Panc1 (cell line): ENCODE data around the gene CYTH4.

Source experiments
- POLR2AphosphoS5 ChIP-seq: IDR thresholded peaks from 2 replicates; pipeline ENCODE4 v1.6.1; 2012; ENCODE audit warnings: mild to moderate bottlenecking, low read depth, low read length, moderate library complexity
- SIN3A ChIP-seq: IDR thresholded peaks from 2 replicates; pipeline ENCODE4 v1.6.1; 2012; ENCODE audit warnings: low read depth, mild to moderate bottlenecking, low read length, moderate library complexity, borderline replicate concordance; ENCODE audit not compliant: insufficient read depth
- TCF7L2 ChIP-seq: IDR thresholded peaks from 2 replicates; pipeline ENCODE4 v1.6.1; 2011; ENCODE audit warnings: mild to moderate bottlenecking, low read depth, low read length, inconsistent platforms
- TF ChIP-seq, protein P1 (sequence below): fragments of 450-650 bp; IDR thresholded peaks from 2 replicates; pipeline ENCODE4 v1.5.1; 2017; ENCODE audit warnings: mild to moderate bottlenecking
- TF ChIP-seq, protein P2 (sequence below), 2 experiments: IDR thresholded peaks; 2 replicates each; pipeline ENCODE4 v1.6.1; 2011 to 2012; ENCODE audit warnings: low read depth in 2 of 2, control low read depth in 1 of 2, low read length in 1 of 2, mild to moderate bottlenecking in 1 of 2, moderate library complexity in 1 of 2; ENCODE audit not compliant: insufficient read depth in 1 of 2

DNA sequence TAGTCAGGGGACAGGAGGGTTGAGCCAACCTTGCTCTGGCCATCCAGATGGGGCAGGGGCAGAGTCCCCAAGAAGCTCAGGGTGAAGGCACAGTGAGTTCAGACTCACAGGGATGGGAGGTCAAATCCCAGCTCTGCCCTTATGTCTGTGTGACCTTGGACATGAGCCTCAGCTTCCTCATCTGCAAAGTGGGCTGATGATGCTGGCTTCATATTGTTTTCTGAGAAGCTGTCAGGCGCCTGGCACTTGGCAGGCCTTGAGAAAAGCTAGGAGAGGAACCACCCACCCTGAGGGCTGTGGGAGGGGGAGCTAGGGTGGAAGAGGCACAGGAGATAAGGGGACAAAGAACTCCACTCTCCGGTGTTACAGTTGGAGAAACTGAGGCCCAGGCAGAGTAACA lies 23.6 kb downstream of the CYTH4 start:
- TF ChIP-seq, protein P1, sequence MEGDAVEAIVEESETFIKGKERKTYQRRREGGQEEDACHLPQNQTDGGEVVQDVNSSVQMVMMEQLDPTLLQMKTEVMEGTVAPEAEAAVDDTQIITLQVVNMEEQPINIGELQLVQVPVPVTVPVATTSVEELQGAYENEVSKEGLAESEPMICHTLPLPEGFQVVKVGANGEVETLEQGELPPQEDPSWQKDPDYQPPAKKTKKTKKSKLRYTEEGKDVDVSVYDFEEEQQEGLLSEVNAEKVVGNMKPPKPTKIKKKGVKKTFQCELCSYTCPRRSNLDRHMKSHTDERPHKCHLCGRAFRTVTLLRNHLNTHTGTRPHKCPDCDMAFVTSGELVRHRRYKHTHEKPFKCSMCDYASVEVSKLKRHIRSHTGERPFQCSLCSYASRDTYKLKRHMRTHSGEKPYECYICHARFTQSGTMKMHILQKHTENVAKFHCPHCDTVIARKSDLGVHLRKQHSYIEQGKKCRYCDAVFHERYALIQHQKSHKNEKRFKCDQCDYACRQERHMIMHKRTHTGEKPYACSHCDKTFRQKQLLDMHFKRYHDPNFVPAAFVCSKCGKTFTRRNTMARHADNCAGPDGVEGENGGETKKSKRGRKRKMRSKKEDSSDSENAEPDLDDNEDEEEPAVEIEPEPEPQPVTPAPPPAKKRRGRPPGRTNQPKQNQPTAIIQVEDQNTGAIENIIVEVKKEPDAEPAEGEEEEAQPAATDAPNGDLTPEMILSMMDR, result no peak
- TF ChIP-seq SIN3A (no peak), POLR2AphosphoS5 (no peak), TCF7L2 (no peak)
- TF ChIP-seq, protein P2, sequence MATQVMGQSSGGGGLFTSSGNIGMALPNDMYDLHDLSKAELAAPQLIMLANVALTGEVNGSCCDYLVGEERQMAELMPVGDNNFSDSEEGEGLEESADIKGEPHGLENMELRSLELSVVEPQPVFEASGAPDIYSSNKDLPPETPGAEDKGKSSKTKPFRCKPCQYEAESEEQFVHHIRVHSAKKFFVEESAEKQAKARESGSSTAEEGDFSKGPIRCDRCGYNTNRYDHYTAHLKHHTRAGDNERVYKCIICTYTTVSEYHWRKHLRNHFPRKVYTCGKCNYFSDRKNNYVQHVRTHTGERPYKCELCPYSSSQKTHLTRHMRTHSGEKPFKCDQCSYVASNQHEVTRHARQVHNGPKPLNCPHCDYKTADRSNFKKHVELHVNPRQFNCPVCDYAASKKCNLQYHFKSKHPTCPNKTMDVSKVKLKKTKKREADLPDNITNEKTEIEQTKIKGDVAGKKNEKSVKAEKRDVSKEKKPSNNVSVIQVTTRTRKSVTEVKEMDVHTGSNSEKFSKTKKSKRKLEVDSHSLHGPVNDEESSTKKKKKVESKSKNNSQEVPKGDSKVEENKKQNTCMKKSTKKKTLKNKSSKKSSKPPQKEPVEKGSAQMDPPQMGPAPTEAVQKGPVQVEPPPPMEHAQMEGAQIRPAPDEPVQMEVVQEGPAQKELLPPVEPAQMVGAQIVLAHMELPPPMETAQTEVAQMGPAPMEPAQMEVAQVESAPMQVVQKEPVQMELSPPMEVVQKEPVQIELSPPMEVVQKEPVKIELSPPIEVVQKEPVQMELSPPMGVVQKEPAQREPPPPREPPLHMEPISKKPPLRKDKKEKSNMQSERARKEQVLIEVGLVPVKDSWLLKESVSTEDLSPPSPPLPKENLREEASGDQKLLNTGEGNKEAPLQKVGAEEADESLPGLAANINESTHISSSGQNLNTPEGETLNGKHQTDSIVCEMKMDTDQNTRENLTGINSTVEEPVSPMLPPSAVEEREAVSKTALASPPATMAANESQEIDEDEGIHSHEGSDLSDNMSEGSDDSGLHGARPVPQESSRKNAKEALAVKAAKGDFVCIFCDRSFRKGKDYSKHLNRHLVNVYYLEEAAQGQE (IDR thresholded peaks at IDR 0.05; ENCODE audit: insufficient read depth in 1 of 2, low read depth in 2 of 2, low read length in 1 of 2), result no peak
